C4-2B (cell line): Measurements from ENCODE around the gene CHCHD3.

ENCODE experiments used
- CTCF ChIP-seq: fragments of 450-650 bp; conservative IDR thresholded peaks from 2 replicates; pipeline ENCODE4 v1.5.1; 2017; ENCODE audit warnings: mild to moderate bottlenecking
- ZFX ChIP-seq: fragments of 450-650 bp; IDR thresholded peaks from 2 replicates; pipeline ENCODE4 v1.6.1; 2017

GRCh38 chr7:132942701-132943100, 139.2 kb downstream of the CHCHD3 start:
- TF ChIP-seq ZFX: no peak
- TF ChIP-seq CTCF: no peak
